BJ (cell line): ENCODE results near the gene MAGEA6. TPM values are rescaled to one million over a fixed set of nuclear protein-coding genes. Genes with fewer than 3 reads are reported as not detected.

Source experiments
- CTCF ChIA-PET: fragments of 350-600 bp; formaldehyde crosslinking; extraction: SDS; loops from one replicate; lab custom pipeline; 2021; ENCODE audit warnings: antibody characterized with exemption, inconsistent platforms; lab: Yijun Ruan, JAX
- POLR2A ChIA-PET: fragments of 300-600 bp; sonication (Branson Sonifier 250); formaldehyde crosslinking; extraction: SDS; loops from one replicate; lab custom pipeline; 2021; ENCODE audit warnings: antibody characterized with exemption; lab: Charles Lee
- DNase-seq: peaks from one replicate; pipeline ENCODE4 v3.0.0-alpha.2; 2011; ENCODE audit warnings: low read depth
- H3K27me3 ChIP-seq: 2 replicates; pipeline ENCODE4 v1.6.0; 2011; ENCODE audit warnings: low read length; ENCODE audit not compliant: control insufficient read depth, insufficient read depth
- H3K36me3 ChIP-seq: 2 replicates; pipeline ENCODE4 v1.5.1; 2011; ENCODE audit warnings: low read length; ENCODE audit not compliant: control insufficient read depth, insufficient read depth
- H3K4me3 ChIP-seq: 2 replicates; pipeline ENCODE4 v1.5.1; 2011; ENCODE audit warnings: low read depth, mild to moderate bottlenecking, control low read depth, low read length
- CTCF ChIP-seq: IDR thresholded peaks from 2 replicates; pipeline ENCODE4 v1.5.1; 2011; ENCODE audit warnings: low read depth, mild to moderate bottlenecking, control low read depth, inconsistent platforms, low read length, moderate library complexity; ENCODE audit not compliant: insufficient read depth
- polyA plus RNA-seq: library from polyadenylated mRNA; depleted of rRNA; stranded (reverse); fragments of >200 nt; gene quantifications from 2 replicates; pipeline ENCODE4 v1.2.3, GENCODE V29; 2011; rRNA removed

The MAGEA6 gene
- polyA plus RNA-seq, 1 experiment, result not detected

GRCh38 chrX:152733261-152733975 lies 36.1 kb downstream of the MAGEA6 start, which contains the start of the genes CSAG1 and MAGEA12:
CSAG1 (minus strand) TSS chrX:152733721; CDS start chrX:152732460, 1,261 bp downstream.
MAGEA12 (plus strand) TSS chrX:152733757; CDS start chrX:152736162, 2,405 bp downstream.
- POLR2A ChIA-PET, result no interaction called here
- Histone ChIP-seq H3K36me3 (no peaks in the 10 kb centered on the region), H3K27me3 (no peaks in the 10 kb centered on the region), H3K4me3 (no peak within 1 kb of the TSS)
- CTCF ChIA-PET, result no interaction called here
- no peak for TF ChIP-seq CTCF
- no peak for DNase-seq

- ChIA-PET CTCF (no interaction called here), POLR2A (no interaction called here)
- Histone ChIP-seq H3K4me3 (no peak overlapping the region), H3K36me3 (no peaks in the 10 kb centered on the region), H3K27me3 (no peaks in the 10 kb centered on the region)
- no peak for DNase-seq
- TF ChIP-seq CTCF, result no peak
These were observed 44.1 kb downstream of the MAGEA6 start for GRCh38 chrX:152725409-152725808.

Other genes starting within 250 kb of the MAGEA6 start
- gene GABRQ, start 131.8 kb downstream of the MAGEA6 start, polyA plus RNA-seq, result not detected in 2 replicates
- 0.06 TPM in 1 of 2 replicates, not detected in the other for gene MAGEA3, start 70.9 kb downstream of the MAGEA6 start, polyA plus RNA-seq
- not detected in 2 replicates for gene CSAG2, start 60.4 kb downstream of the MAGEA6 start, polyA plus RNA-seq
- gene MAGEA2B, start 55.1 kb downstream of the MAGEA6 start, polyA plus RNA-seq, result not detected in 2 replicates
- gene CSAG1, start 36.0 kb downstream of the MAGEA6 start, polyA plus RNA-seq, result not detected in 2 replicates
- gene MAGEA12, start 35.9 kb downstream of the MAGEA6 start, polyA plus RNA-seq, result not detected in 2 replicates
- gene MAGEA2, start 15.8 kb downstream of the MAGEA6 start, polyA plus RNA-seq, result not detected in 2 replicates
- not detected in 2 replicates for gene CSAG3, start 10.5 kb downstream of the MAGEA6 start, polyA plus RNA-seq
- gene CETN2, start 61.1 kb upstream of the MAGEA6 start, polyA plus RNA-seq, result 19.1 and 44.5 TPM in 2 replicates
- 10.3 and 13.7 TPM in 2 replicates for gene NSDHL, start 61.4 kb upstream of the MAGEA6 start, polyA plus RNA-seq
- 7.6 and 8.3 TPM in 2 replicates for gene ZNF185, start 128.4 kb upstream of the MAGEA6 start, polyA plus RNA-seq
- gene PNMA5, start 224.4 kb upstream of the MAGEA6 start, polyA plus RNA-seq, result not detected in 2 replicates